ENCODE results near the gene OR5AR1. TPM values are rescaled to one million over a fixed set of nuclear protein-coding genes. Genes with fewer than 3 reads are reported as not detected.
"Not testable (repeated sequence)": the region's sequence is repeated elsewhere in the genome, so short reads cannot be mapped to it uniquely, and the experiment has no call there.

OR5AR1 gene
- not detected for total RNA-seq

DNA sequence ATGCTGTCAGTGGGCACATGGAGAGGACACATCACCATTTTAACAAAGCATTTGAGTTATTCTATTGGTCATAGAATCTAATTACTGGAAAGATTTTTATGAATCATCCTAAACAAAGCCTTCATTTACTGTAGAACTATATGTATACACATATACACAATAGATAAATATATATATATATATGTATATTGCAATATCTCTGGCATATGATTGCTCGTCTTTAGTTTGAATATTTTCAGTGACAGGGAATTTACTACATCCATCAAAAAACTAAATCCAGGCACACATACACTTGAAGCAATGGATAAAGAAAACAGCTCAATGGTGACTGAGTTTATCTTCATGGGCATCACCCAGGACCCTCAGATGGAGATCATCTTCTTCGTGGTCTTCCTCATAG lies at the start of gene OR5AR1:
OR5AR1 (plus strand) TSS at position 301 of the 400 bp plus-strand sequence; CDS start at position 301, 0 bp downstream.
- Mint-ChIP-seq H3K27ac (no peak within 1 kb of the TSS), H3K27me3 (no peaks in the 10 kb centered on the region), H3K36me3 (ENCODE audit: low read depth) (no peaks in the 10 kb centered on the region), H3K9me3 (peaks cover 11% of the 10 kb centered on the region), H3K4me3 (no peak within 1 kb of the TSS), H3K4me1 (no peaks in the 10 kb centered on the region)
- ATAC-seq (replicated peaks): no peak

DNA sequence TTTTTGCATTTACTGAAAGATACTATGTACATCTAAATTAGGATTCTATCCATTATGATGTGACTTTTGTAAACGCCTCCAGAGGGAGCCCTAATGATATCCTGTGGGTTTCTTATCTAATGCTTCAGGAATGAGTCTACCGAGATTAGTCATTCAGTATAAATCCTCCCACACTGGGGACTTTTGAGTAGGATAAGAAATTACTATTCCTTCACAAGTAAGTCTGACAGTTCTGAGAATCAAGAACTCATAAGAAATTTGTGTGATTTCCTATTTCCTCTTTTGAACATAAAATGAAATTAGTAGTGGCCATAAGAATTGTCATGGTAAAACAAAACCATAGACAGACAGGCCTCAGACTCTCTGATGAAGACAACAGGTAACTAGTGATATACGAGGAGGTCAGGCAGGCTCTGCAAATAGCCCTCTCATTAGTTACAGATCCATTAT lies 38.8 kb upstream of the OR5AR1 start:
- Mint-ChIP-seq H3K9me3 (peaks cover 12% of the 10 kb centered on the region), H3K4me1 (no peaks in the 10 kb centered on the region), H3K36me3 (ENCODE audit: low read depth) (no peaks in the 10 kb centered on the region), H3K27ac (no peak overlapping the region), H3K27me3 (no peaks in the 10 kb centered on the region), H3K4me3 (no peak overlapping the region)
- ATAC-seq (replicated peaks): peak; percentile 49

DNA sequence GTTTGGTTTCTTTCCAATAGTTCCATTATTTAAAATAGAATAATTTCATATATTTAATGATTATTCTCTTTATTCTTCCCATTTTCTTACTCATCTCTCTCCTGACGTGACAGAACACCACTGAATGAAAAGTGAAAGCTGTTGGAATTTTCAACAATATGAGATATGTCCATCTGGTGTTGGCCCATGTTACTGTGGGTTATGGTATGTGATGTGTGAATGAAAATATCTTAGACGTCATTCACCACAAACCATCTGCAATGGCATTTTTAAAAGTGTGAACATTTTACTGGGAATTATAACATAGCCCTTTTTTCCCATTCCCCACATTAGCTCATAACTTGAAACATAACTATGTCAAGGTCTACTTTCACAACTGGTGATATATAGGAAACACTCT lies 37.5 kb upstream of the OR5AR1 start:
- no peaks in the 10 kb centered on the region for H3K4me1 Mint-ChIP-seq
- no peaks in the 10 kb centered on the region for H3K27me3 Mint-ChIP-seq
- no peak overlapping the region for H3K27ac Mint-ChIP-seq
- no peak for ATAC-seq (replicated peaks)
- H3K9me3 Mint-ChIP-seq: peaks cover 8% of the 10 kb centered on the region
- no peaks in the 10 kb centered on the region for H3K36me3 Mint-ChIP-seq (ENCODE audit: low read depth)
- H3K4me3 Mint-ChIP-seq: no peak overlapping the region

DNA sequence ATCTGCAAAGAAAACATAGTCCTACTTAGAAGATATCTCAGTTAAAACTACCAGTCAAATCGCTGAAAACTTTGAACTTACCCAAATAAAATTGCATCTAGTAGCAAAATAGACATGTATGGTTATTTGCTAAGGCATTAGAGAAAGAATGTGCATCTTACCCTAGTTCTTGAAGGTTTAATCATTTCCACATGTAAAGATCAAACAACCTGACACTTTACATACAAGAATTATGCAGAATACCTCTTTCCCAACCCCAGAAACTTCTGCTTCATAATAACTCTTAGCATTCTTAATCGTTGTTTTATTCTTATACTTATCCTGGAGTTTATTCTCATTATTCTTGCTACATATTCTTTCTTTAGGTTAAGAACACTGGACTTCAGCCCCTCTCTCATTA lies 31.2 kb upstream of the OR5AR1 start:
- no peak overlapping the region for H3K4me3 Mint-ChIP-seq
- H3K27ac Mint-ChIP-seq: no peak overlapping the region
- no peaks in the 10 kb centered on the region for H3K36me3 Mint-ChIP-seq (ENCODE audit: low read depth)
- H3K27me3 Mint-ChIP-seq: no peaks in the 10 kb centered on the region
- no peaks in the 10 kb centered on the region for H3K4me1 Mint-ChIP-seq
- H3K9me3 Mint-ChIP-seq: peaks cover 16% of the 10 kb centered on the region
- no peak for ATAC-seq (replicated peaks)

DNA sequence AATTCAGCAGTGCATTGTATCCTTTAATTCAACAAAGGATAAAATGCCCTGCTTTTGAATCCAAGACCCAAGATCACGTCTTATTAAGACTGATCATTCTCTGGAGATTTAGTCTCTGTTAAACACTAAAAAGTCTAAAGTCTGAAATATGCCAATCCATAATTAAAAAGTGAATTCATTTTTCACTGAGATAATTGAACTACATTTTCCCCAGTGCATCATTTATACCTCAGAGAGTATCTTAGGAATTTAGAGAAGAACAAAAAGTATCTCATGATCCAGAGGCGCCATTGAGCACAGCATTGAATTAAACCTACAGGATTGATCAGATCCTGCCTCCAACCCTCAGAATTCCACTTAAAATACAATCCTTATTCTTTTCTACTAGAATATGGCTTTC lies 26.6 kb upstream of the OR5AR1 start:
- Mint-ChIP-seq H3K27me3 (no peaks in the 10 kb centered on the region), H3K9me3 (peaks cover 21% of the 10 kb centered on the region), H3K4me3 (no peak overlapping the region), H3K27ac (no peak overlapping the region), H3K4me1 (no peaks in the 10 kb centered on the region), H3K36me3 (ENCODE audit: low read depth) (no peaks in the 10 kb centered on the region)
- no peak for ATAC-seq (replicated peaks)

DNA sequence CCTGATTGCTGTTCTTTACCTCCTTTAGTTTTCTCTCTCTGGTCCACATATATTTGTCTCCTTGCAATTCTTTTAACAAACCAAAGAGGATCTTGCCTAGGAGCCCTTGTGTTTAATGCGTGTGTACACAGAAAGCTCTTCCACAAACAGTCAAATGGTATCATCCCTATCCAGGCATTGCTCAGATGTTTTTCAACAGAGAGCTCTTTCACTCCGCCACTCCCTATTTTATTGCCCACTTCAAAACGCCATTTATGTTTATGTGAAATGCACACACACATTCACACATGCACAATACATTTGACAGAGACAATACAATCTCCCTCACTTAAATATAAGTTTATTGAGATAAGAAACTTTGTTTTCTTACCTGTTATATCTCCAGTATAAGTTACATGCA lies 26.0 kb upstream of the OR5AR1 start:
- Mint-ChIP-seq H3K36me3 (ENCODE audit: low read depth) (no peaks in the 10 kb centered on the region), H3K4me1 (no peaks in the 10 kb centered on the region), H3K9me3 (peaks cover 24% of the 10 kb centered on the region), H3K27me3 (no peaks in the 10 kb centered on the region), H3K27ac (no peak overlapping the region), H3K4me3 (no peak overlapping the region)
- no peak for ATAC-seq (replicated peaks)

DNA sequence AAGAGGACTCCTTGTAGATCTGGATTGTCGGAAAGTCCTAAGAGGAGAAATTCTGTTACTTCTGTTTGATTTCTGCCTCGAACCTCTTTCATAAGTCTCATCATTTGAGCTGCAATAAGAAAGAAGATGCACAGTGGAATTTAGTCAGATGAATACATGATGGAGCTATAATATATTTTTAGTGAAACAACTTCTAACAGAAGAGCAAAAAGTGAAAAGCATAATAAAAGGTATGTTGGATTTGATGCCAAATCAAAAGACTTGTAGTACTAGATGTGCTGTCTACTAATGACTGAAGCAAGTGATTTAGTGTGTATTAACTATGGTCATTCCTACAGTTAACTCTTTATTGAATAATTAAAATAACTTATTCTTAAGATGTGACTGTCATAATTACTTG lies 21.1 kb upstream of the OR5AR1 start, which contains the start of gene OR5AP2:
OR5AP2 (minus strand) TSS at position 101 of the 400 bp plus-strand sequence; CDS start at position 101, 0 bp downstream.
- no peak within 1 kb of the TSS for H3K27ac Mint-ChIP-seq
- no peaks in the 10 kb centered on the region for H3K36me3 Mint-ChIP-seq (ENCODE audit: low read depth)
- ATAC-seq (replicated peaks): no peak
- no peaks in the 10 kb centered on the region for H3K4me1 Mint-ChIP-seq
- no peaks in the 10 kb centered on the region for H3K27me3 Mint-ChIP-seq
- H3K4me3 Mint-ChIP-seq: no peak within 1 kb of the TSS
- H3K9me3 Mint-ChIP-seq: peaks cover 19% of the 10 kb centered on the region

DNA sequence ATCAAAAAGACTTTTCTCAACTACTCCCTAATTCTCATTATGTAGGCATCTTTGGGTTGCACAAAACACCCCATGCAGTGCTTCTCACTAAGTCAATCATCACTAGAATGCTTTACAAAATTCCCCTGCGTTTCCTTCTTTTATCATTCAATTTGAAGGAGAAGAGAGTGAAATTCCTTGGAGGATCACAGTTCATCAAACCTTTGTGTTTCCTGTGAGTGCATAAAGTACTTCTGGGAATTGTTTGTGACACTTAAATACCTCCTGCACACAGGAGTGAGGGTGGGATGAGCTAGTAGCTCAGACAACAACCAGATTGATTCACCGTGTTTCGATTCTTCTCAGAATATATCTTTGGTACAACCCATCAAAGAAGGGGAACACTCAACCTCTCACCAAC lies 3.7 kb upstream of the OR5AR1 start:
- H3K4me1 Mint-ChIP-seq: no peaks in the 10 kb centered on the region
- no peaks in the 10 kb centered on the region for H3K27me3 Mint-ChIP-seq
- peaks cover 11% of the 10 kb centered on the region for H3K9me3 Mint-ChIP-seq
- H3K36me3 Mint-ChIP-seq (ENCODE audit: low read depth): no peaks in the 10 kb centered on the region
- no peak for ATAC-seq (replicated peaks)
- no peak overlapping the region for H3K27ac Mint-ChIP-seq
- H3K4me3 Mint-ChIP-seq: no peak overlapping the region

DNA sequence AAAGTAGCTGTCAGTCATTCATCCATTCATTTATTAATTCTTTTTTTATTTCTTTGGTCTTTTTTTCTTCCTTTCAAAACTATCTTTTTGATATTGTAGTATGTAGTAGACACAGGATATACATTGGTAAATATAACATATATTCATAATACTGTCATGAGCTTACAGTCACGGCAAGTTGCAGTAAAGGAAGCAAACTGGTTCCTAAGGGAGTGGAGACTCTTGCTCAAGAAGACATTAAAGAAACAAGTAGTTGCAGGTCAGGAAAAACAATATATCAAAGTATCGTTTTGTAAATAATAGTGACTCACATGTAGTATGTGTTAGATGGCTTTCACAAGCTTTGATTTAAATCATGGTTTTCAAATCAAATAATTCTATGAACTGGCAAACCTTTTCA lies 7.5 kb downstream of the OR5AR1 start:
- Mint-ChIP-seq H3K27ac (no peak overlapping the region), H3K36me3 (ENCODE audit: low read depth) (no peaks in the 10 kb centered on the region), H3K4me3 (no peak overlapping the region), H3K4me1 (no peaks in the 10 kb centered on the region), H3K9me3 (peaks cover 11% of the 10 kb centered on the region), H3K27me3 (no peaks in the 10 kb centered on the region)
- ATAC-seq (replicated peaks): no peak

DNA sequence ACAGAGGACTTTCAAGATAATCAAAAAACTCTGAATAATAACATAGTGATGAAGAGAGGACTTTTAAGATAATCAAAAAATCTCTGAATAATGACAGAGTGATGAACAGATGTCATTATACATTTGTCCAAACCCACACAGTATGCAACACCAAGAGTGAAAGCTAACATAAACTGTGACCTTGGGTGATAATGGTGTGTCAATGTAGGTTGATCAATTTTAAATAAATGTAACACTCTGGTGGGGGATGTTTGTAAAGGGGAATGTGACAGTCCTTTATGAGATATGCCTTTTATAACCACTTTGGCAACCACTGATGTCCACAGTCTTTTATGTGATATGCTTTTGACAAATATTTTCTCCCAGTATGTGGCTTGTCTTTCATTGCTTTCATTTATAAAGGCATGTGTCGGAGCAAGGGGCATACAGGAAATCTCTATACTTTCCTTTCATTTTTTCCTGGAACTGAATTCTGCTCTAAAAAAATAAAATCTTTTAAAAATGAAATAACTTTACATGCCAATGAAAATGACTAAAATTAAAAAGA lies 25.1 kb downstream of the OR5AR1 start:
- Mint-ChIP-seq H3K4me1 (no peaks in the 10 kb centered on the region), H3K27me3 (no peaks in the 10 kb centered on the region), H3K36me3 (ENCODE audit: low read depth) (no peaks in the 10 kb centered on the region), H3K27ac (no peak overlapping the region), H3K9me3 (peaks cover 11% of the 10 kb centered on the region), H3K4me3 (no peak overlapping the region)
- no peak for ATAC-seq (replicated peaks)

DNA sequence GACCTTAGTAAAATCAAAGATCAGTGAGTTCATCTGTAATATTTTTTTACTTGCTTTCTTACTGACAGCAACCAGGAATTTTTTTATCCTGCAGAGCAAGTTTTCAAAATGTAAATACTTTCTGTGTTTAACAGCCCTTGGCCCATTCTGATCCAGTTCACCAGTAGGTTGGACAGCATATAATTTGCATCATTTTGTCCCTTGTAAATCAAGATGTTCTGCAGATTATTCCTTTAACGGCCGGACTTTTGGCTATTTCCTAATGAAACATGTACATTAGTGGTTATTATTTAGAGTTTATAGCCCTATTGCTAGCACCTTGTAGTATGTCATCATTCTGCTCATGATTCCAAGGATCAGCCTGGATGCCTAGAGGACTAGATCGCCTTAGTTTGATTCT lies 27.7 kb downstream of the OR5AR1 start:
- not testable (repeated sequence) for H3K36me3 Mint-ChIP-seq (ENCODE audit: low read depth); H3K27ac Mint-ChIP-seq; ATAC-seq (replicated peaks); H3K4me3 Mint-ChIP-seq; H3K4me1 Mint-ChIP-seq; H3K27me3 Mint-ChIP-seq
- peaks cover 11% of the 10 kb centered on the region for H3K9me3 Mint-ChIP-seq

DNA sequence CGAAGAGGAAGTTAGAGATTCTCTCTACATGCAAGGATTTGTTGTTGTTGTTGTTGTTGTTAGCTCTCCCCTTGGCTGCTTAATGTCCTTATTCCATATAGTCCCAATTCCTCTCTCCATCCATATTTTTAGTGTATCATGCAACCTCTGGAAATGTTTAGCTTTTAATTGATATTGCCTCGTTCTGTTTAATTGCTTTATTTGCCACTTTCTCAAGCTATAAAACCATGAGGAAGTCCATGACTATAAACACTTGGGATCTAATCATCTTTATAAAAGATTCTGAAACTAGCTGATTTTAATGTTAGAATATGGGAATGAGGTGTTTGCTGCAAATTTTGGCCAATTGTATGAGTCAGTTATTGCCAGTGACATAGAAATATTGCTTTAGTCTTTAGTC lies 29.9 kb downstream of the OR5AR1 start:
- peaks cover 15% of the 10 kb centered on the region for H3K9me3 Mint-ChIP-seq
- H3K4me1 Mint-ChIP-seq: no peaks in the 10 kb centered on the region
- no peaks in the 10 kb centered on the region for H3K36me3 Mint-ChIP-seq (ENCODE audit: low read depth)
- H3K27ac Mint-ChIP-seq: no peak overlapping the region
- no peaks in the 10 kb centered on the region for H3K27me3 Mint-ChIP-seq
- no peak for ATAC-seq (replicated peaks)
- H3K4me3 Mint-ChIP-seq: no peak overlapping the region

DNA sequence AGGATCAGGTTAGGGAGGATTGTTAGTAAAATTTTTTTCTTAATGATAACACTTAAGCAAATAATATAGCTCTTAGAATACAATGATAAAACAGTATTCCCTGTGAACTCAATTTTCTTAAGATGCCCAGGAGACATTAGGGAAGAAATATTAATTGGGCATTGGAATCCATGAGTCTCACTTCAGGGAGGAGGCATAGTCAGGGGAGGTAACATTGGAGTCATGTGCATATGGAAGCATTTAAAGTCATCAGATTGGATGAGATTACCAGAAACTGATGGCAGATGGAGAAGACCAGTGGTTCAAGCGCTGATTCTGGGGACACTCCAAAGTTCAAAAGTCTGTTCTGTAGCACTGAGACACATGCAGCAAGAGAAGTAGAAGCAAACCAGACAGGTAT lies 35.3 kb downstream of the OR5AR1 start, which contains the start of gene OR9G1:
OR9G1 (plus strand) TSS at position 301 of the 400 bp plus-strand sequence. CDS start 1,293 bp downstream, outside the sequence.
- H3K9me3 Mint-ChIP-seq: peaks cover 26% of the 10 kb centered on the region
- no peaks in the 10 kb centered on the region for H3K27me3 Mint-ChIP-seq
- no peaks in the 10 kb centered on the region for H3K36me3 Mint-ChIP-seq (ENCODE audit: low read depth)
- H3K4me3 Mint-ChIP-seq: no peak within 1 kb of the TSS
- no peak within 1 kb of the TSS for H3K27ac Mint-ChIP-seq
- H3K4me1 Mint-ChIP-seq: no peaks in the 10 kb centered on the region
- ATAC-seq (replicated peaks): no peak

DNA sequence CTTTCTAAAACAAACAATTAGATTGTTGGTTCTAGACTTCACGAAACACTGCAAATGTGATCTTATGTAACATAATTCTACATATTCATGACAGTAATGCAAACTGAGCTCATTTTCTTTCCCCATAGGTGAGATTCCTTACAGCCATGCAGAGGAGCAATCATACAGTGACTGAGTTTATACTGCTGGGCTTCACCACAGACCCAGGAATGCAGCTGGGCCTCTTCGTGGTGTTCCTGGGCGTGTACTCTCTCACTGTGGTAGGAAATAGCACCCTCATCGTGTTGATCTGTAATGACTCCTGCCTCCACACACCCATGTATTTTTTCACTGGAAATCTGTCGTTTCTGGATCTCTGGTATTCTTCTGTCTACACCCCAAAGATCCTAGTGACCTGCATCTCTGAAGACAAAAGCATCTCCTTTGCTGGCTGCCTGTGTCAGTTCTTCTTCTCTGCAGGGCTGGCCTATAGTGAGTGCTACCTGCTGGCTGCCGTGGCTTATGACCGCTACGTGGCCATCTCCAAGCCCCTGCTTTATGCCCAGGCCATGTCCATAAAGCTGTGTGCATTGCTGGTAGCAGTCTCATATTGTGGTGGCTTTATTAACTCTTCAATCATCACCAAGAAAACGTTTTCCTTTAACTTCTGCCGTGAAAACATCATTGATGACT lies 36.9 kb downstream of the OR5AR1 start:
- Mint-ChIP-seq H3K27me3 (no peaks in the 10 kb centered on the region), H3K4me3 (no peak overlapping the region), H3K36me3 (ENCODE audit: low read depth) (no peaks in the 10 kb centered on the region), H3K9me3 (peaks cover 23% of the 10 kb centered on the region), H3K27ac (no peak overlapping the region), H3K4me1 (no peaks in the 10 kb centered on the region)
- no peak for ATAC-seq (replicated peaks)

DNA sequence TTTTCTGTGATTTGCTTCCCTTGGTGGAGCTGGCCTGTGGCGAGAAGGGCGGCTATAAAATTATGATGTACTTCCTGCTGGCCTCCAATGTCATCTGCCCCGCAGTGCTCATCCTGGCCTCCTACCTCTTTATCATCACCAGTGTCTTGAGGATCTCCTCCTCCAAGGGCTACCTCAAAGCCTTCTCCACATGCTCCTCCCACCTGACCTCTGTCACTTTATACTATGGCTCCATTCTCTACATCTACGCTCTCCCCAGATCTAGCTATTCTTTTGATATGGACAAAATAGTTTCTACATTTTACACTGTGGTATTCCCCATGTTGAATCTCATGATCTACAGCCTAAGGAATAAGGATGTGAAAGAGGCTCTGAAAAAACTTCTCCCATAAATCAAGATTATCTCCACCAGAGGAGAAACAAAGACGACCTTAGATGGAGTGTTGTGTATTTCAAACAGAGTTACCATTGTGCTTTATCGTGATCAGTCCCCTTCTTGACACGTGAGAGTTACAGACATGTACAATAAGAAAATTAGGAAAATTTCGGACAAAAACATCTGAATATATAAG lies 37.5 kb downstream of the OR5AR1 start:
- H3K9me3 Mint-ChIP-seq: peaks cover 22% of the 10 kb centered on the region
- no peaks in the 10 kb centered on the region for H3K27me3 Mint-ChIP-seq
- no peak overlapping the region for H3K4me3 Mint-ChIP-seq
- no peak for ATAC-seq (replicated peaks)
- H3K27ac Mint-ChIP-seq: no peak overlapping the region
- no peaks in the 10 kb centered on the region for H3K4me1 Mint-ChIP-seq
- no peaks in the 10 kb centered on the region for H3K36me3 Mint-ChIP-seq (ENCODE audit: low read depth)
